H1 (cell line): Measurements from ENCODE around the gene PDE8A. TPM values are rescaled to one million over a fixed set of nuclear protein-coding genes. Genes with fewer than 3 reads are reported as not detected.

ENCODE experiments used
- PHF8 ChIP-seq: fragments of 200-600 bp; sonication (generic); conservative IDR thresholded peaks from 2 replicates; pipeline ENCODE4 v1.7.1; 2012; ENCODE audit warnings: low read depth, mild to moderate bottlenecking, inconsistent platforms, low read length, moderate library complexity
- RNF2 ChIP-seq: fragments of 200-900, 300-1000 bp; sonication (generic); IDR thresholded peaks from 2 replicates; pipeline ENCODE4 v1.7.1; 2016; ENCODE audit warnings: borderline replicate concordance, low read depth, mild to moderate bottlenecking, antibody characterized with exemption, low read length; ENCODE audit not compliant: poor library complexity, severe bottlenecking; ENCODE audit errors: missing control alignments
- polyA plus RNA-seq, 7 experiments: library from polyadenylated mRNA; depleted of rRNA in 3 of 7; stranded (reverse) in 5 of 7; unstranded in 2 of 7; fragments of >200 nt in 5 of 7; fragments of 200-250 nt in 2 of 7; gene quantifications; 1 replicate in 5 of 7; 2 replicates in 1 of 7; 4 replicates in 1 of 7; pipeline versions ENCODE4 v1.2.1 to v1.2.3, GENCODE V29; 2011 to 2013; ENCODE audit warnings: missing spikeins in 2 of 7, mixed read lengths in 2 of 7
- total RNA-seq: library from RNA; stranded (reverse); fragmentation: NEBNext Ultra II Directional; extraction: Animal tissue kit (Norgen Biotek cat#: 25700); gene quantifications from 2 replicates; pipeline ENCODE4 v1.2.1, GENCODE V29; 2021
- TF ChIP-seq, protein P1 (sequence below): IDR thresholded peaks from 2 replicates; pipeline ENCODE4 v1.6.1; 2012; ENCODE audit warnings: low read length, inconsistent platforms

PDE8A gene
- total and polyA plus RNA-seq, 2 of the 8 experiments (the other 6 are each of a cell fraction or from before 2014, with no cell fraction given): 6.9 to 7.8 TPM

DNA sequence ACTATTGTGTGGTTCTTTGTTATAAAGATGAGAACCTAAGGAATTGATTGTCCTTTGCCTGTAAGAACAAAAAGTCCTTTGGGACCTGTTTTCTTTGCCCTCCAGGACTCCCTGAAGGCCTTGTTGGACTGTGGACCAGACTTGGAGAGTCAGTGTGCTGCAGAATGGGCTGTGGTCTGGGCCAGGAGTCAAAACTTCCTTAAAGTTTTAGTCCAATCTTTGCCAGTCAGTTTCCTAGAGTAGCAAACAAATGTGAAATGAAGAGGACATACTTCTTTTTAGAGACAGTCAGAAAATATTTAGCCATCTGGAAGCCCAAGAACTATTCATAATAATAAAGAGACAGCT, 45.4 kb downstream of the PDE8A start (continued):
- TF ChIP-seq, protein P1, sequence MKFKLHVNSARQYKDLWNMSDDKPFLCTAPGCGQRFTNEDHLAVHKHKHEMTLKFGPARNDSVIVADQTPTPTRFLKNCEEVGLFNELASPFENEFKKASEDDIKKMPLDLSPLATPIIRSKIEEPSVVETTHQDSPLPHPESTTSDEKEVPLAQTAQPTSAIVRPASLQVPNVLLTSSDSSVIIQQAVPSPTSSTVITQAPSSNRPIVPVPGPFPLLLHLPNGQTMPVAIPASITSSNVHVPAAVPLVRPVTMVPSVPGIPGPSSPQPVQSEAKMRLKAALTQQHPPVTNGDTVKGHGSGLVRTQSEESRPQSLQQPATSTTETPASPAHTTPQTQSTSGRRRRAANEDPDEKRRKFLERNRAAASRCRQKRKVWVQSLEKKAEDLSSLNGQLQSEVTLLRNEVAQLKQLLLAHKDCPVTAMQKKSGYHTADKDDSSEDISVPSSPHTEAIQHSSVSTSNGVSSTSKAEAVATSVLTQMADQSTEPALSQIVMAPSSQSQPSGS: no peak
- TF ChIP-seq RNF2 (no peak), PHF8 (no peak)
- TF ChIP-seq, all 59 proteins: peak for 0
